GOT3 (cell line): Measurements from ENCODE around the gene AQP6.

ENCODE experiments used
- DNase-seq: peaks from one replicate; lab custom pipeline; 2025; ENCODE audit warnings: mixed read lengths; lab: John Stamatoyannopoulos, UW

Gene AQP6

GRCh38 chr12:49990273-49990672 is 17.5 kb downstream of the AQP6 start:
- no peak for DNase-seq

GRCh38 chr12:49998453-49998852 is 25.7 kb downstream of the AQP6 start:
- no peak for DNase-seq

DNA sequence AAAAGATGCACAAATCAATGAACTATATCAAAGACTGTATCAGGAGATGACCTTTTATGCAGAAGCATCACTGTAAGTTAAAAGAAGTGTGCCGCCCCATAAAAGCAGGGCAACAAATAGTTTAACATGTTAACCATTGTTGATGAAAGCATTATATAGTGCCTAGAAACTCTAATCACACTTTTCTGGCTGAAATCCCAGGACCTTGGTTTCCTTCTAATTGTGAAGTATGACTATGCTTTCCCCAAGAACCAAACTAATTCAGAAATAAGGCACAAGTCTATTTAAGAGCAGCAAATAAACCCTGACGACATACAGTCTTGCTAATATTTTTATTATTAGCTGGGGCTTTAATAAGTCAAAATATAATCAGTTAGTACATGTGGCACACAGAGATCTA is 30.8 kb downstream of the AQP6 start:
- no peak for DNase-seq

DNA sequence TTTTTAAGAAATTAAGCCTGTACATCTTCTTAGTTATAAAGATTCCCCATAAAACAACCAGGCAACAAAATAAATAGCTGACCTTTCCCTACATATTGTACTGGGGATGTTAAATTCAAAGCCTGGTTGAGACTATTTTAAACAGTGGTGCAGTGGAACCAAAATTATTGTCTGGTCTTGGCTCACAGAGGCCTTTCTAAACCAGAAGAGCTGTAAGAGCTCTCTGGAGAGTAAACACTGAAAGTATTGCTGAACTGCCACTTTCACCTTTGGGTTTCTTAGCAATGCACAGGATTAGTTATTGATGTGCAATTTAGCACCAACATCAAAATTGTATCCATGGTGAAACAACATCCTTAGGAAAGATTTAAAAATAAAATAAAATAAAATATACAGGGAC is 31.9 kb downstream of the AQP6 start:
- DNase-seq: no peak

DNA sequence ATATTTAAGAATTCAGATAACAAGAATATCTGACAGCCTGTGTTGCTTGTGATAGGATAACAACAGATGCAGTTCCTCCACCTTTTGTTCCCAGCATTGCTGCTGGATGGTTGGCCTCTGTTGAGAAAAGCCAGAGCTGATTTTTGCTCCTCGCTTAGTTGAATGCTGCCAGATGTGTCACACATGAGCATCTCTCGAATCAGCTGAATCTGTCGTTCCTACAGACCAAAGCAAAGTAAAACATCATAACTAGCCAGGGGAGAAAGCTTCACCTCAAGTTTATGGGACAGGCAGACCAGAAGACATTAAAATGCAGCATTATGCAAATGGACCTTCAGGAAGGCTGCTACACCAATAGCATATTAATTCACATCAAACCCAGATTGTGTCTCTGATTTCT is 32.4 kb downstream of the AQP6 start:
- no peak for DNase-seq

GRCh38 chr12:50006280-50006679 is 33.5 kb downstream of the AQP6 start:
- no peak for DNase-seq

GRCh38 chr12:50006754-50007442 is 34.2 kb downstream of the AQP6 start:
- DNase-seq: no peak

GRCh38 chr12:50013361-50014147 is 40.8 kb downstream of the AQP6 start:
- no peak for DNase-seq

GRCh38 chr12:50014342-50014741 is 41.6 kb downstream of the AQP6 start:
- no peak for DNase-seq

DNA sequence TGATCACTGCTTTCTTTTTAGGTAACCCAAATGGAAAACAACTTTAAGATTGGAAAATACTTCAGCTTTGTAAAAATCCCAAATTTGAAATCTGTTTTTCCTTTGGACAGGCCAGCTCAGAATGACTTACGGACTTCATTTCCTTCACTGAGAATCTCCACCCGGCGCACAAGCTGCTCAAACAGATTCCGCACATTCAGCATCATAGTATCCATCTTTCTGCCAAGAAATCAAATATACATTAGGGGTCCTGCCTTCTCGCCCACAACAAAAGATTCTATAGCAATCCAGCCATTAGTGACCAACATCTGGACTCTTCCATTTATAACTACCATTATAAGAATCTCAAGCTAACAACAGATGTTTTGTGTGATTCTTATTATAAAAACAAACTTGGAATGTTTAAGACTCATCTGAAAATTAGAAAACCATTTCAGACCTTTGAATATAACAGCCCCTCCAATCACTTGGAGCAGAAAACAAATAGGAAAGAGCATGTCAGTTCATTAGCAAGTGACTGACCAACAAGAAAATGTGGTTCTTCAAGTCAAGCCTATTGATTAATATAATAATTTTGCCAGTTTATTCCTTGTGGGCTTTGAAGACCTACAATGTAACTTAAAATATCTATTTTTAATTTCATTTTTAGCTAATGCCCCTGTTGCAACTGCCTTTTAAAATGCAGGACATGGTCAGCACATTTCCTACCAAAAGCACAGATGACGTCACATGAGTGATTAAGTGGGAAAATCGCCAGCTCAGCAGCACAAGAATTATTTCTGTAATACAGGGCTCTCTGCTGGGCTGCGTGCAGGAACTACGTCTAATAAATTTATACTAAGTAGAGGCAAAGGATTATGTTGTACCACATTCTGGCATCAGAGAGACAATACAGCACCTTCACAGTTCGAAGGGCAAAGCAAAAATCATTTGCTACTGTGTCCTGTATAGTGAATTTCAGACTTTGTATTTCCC is 44.0 kb downstream of the AQP6 start:
- DNase-seq: no peak

DNA sequence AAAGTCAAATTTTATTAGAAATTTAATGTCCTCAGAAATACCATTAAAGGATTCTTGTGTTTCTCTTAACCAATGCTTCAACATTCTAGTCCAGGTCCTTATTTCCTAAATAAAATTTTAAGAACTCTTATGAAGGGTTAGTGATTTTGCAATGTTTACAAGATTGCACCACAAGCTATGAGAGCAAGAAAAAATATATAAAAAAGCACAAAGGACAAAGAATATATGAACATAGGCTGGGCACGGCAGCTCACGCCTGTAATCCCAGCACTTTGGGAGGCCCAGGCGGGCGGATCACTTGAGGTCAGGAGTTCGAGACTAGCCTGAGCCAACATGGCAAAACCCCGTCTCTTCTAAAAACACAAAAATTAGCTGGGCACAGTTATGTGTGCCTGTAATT is 44.9 kb downstream of the AQP6 start:
- no peak for DNase-seq

GRCh38 chr12:50018154-50018553 is 45.4 kb downstream of the AQP6 start:
- no peak for DNase-seq

DNA sequence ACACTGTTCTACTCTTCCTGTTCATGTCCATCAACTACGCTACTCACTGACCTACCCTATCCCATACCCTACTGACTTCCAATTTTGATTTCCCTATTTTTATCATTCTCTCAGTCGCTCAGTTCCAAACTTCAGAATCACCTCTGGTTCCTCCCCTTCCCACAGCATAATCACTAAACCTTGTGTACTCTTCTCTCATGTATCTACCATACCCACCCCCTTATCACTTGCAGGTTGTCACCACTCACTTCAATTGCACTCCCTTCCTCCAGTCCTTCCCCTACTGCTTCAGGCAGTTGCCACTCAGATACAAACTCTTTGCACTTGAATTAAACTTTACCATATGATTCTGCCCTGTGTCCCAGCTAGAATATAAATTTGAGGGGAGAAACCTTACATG is 46.2 kb downstream of the AQP6 start:
- DNase-seq: no peak

DNA sequence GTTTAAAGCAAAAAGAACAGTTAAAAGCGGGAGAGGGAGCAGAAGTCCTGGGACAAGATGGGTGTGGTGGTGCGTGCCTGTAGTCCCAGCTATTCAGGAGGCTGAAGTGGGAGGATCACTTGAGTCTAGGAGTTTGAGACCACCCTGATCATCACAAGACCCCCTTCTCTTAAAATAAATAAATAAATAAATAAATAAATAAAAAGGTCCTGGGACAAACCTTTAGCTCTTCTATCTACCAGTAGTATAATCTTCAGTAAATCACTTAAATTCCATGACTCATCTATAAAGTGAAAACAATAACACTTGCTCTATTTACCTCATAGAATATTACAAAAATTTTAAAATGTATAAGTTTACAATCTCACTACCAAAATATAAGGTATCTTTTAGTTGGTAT is 46.8 kb downstream of the AQP6 start:
- DNase-seq: no peak

- DNase-seq: no peak
These were observed 48.3 kb downstream of the AQP6 start for GRCh38 chr12:50021031-50021430.

DNA sequence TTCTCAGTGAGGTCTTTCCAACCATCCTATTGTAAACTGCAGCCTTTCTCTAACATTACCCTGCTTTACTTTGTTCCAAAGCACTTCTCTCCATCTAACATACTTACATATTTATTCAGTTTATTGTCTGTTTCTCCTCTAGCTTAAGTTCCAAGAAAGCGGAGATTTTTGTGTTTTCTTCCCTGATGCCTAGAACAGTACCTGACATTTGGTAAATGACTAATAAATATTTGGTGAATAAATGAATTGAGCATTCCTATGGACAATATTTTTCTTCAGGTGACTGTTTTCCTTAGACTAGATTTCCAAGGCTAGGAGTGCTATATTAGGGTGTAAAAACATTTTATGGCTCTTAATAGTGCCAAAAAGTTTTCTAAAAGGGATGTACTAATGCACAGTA is 50.2 kb downstream of the AQP6 start:
- DNase-seq: no peak

GRCh38 chr12:50024227-50024626 is 51.5 kb downstream of the AQP6 start:
- no peak for DNase-seq

- no peak for DNase-seq
These were observed 52.0 kb downstream of the AQP6 start for GRCh38 chr12:50024805-50025186.

DNA sequence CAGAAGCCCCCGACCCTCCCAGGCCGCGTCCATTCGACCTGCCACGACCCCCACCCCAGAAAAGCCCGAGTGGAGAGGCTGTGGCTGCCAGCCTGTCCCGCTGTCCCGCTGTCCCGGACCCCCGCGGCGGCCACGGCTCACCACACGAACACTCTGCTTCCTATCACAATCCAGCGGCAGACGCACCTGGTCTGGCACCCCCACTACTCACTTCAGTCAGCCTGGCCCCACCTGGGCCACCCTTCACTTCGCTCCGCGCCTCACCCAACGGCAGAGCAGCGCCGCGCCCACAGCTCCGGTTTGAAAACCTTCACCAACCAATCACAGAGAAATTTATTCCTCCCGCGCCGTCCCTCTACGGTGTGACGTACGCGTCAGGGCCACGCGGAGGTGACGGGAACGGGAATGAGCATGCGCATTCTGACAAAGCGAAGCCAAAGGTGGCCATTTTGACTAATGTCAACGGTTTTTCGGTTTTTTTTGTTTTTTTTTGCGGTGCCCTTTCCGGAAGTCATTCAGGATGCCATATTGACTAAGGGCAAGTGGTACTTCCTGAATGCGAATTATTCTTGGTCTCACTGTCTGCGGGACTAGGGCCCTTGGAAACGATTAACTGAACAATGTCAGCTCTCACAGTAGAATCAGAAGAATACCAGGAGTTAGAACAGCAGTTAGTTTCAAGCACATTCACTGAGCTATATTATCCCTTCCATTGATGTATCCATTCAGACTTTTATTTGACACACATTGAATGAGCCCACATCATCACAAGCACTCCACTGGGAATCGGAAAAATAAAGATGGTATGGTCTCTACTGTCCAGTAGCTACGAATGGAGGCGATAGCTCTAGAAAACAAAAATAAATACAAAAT is 52.7 kb downstream of the AQP6 start, which contains the start of gene RACGAP1:
Gene RACGAP1 (minus strand): TSS at position 308 of the 873 bp plus-strand sequence. CDS start 8,779 bp downstream, outside the sequence.
- DNase-seq: peak; percentile 89

DNA sequence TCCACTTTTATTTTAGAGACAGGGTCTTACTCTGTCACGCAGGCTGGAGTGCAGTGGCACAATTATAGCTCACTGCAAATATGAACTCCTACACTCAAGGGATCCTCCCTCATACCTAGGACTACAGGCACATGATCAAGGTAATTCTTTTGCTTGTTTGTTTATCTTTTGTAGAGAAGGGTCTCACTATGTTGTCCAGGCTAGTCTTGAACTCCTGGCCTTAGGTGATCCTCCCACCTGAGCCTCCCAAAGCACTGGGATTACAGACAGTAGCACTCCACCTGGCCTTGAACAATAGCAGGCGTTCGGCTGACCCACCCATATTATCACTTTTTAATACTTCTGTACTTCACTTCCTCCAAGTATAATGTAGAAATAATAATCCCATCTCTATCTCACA is 53.9 kb downstream of the AQP6 start:
- DNase-seq: no peak
